GM23248 (cell line): ENCODE data around the gene LPP. TPM values are rescaled to one million over a fixed set of nuclear protein-coding genes. Genes with fewer than 3 reads are reported as not detected.

Source experiments
- DNase-seq: peaks from one replicate; pipeline ENCODE4 v3.0.0-alpha.2; 2015
- H2AFZ ChIP-seq: fragments of 200-600 bp; sonication (generic); 2 replicates; pipeline ENCODE4 v1.6.1; 2016; ENCODE audit warnings: antibody characterized with exemption
- H3F3A ChIP-seq: fragments of 200-600 bp; sonication (generic); 2 replicates; pipeline ENCODE4 v1.6.1; 2016; ENCODE audit warnings: mild to moderate bottlenecking, antibody characterized with exemption, mixed run types; ENCODE audit not compliant: insufficient read depth
- H3K27ac ChIP-seq: fragments of 200-600 bp; sonication (generic); 2 replicates; pipeline ENCODE4 v1.5.1; 2016; ENCODE audit warnings: mild to moderate bottlenecking
- H3K27me3 ChIP-seq: fragments of 200-600 bp; sonication (generic); replicated peaks from 2 replicates; pipeline ENCODE4 v1.6.1; 2016; ENCODE audit warnings: mild to moderate bottlenecking; ENCODE audit not compliant: insufficient read depth
- H3K36me3 ChIP-seq: fragments of 200-600 bp; sonication (generic); 2 replicates; pipeline ENCODE4 v1.6.1; 2016; ENCODE audit warnings: low read depth, mild to moderate bottlenecking
- H3K4me1 ChIP-seq: fragments of 200-600 bp; sonication (generic); 2 replicates; pipeline ENCODE4 v1.6.1; 2016; ENCODE audit warnings: mild to moderate bottlenecking; ENCODE audit not compliant: insufficient read depth
- H3K4me2 ChIP-seq: fragments of 200-600 bp; sonication (generic); one replicate; pipeline ENCODE4 v1.6.1; 2016; ENCODE audit warnings: mild to moderate bottlenecking; ENCODE audit not compliant: unreplicated experiment
- H3K4me3 ChIP-seq: fragments of 200-600 bp; sonication (generic); 2 replicates; pipeline ENCODE4 v1.5.1; 2016; ENCODE audit warnings: mild to moderate bottlenecking
- H3K79me2 ChIP-seq: fragments of 200-600 bp; sonication (generic); 2 replicates; pipeline ENCODE4 v1.6.1; 2016; ENCODE audit warnings: mild to moderate bottlenecking; ENCODE audit not compliant: insufficient read depth
- H3K9ac ChIP-seq: fragments of 200-600 bp; sonication (generic); 2 replicates; pipeline ENCODE4 v1.6.1; 2016; ENCODE audit warnings: mild to moderate bottlenecking
- H3K9me2 ChIP-seq: fragments of 200-600 bp; sonication (generic); 2 replicates; pipeline ENCODE4 v1.6.1; 2016; ENCODE audit warnings: mixed run types, mild to moderate bottlenecking, moderate library complexity; ENCODE audit not compliant: insufficient read depth
- H3K9me3 ChIP-seq: fragments of 200-600 bp; sonication (generic); one replicate; pipeline ENCODE4 v1.6.1; 2017; ENCODE audit warnings: low read depth
- H4K20me1 ChIP-seq: fragments of 200-600 bp; sonication (generic); 2 replicates; pipeline ENCODE4 v1.6.0; 2016; ENCODE audit not compliant: insufficient read depth
- EZH2 ChIP-seq: fragments of 200-600 bp; sonication (generic); IDR thresholded peaks from 2 replicates; pipeline ENCODE4 v1.6.1; 2018; ENCODE audit warnings: antibody characterized with exemption, mild to moderate bottlenecking; ENCODE audit not compliant: insufficient read depth, poor library complexity, severe bottlenecking
- EZH2phosphoT487 ChIP-seq: fragments of 200-600 bp; sonication (generic); IDR thresholded peaks from 2 replicates; pipeline ENCODE4 v1.6.1; 2018; ENCODE audit warnings: antibody characterized with exemption, moderate library complexity, mild to moderate bottlenecking, low read depth; ENCODE audit not compliant: insufficient read depth
- WGBS, 2 experiments: methylation state at CpG; one replicate each; pipeline ENCODE4 v1.1.6; 2015 to 2017; ENCODE audit warnings: low lambda C conversion rate in 2 of 2, low coverage in 1 of 2; ENCODE audit errors: missing lambda C conversion rate in 2 of 2; 5-methylcytosine and 5-hydroxymethylcytosine counted together
- in situ Hi-C: fragments of 300-500 bp; cut with MboI; formaldehyde crosslinking; loops from 2 replicates; pipeline ENCODE4 v1.15.0; 2020
- polyA plus RNA-seq: library from polyadenylated mRNA; unstranded; fragments of >200 nt; fragmentation: Nextera tagmentation; extraction: Ambion mirVana; gene quantifications from 2 replicates; pipeline ENCODE4 v1.2.1, GENCODE V29; 2016
- total RNA-seq: library from RNA; depleted of rRNA; stranded (reverse); fragments of >200 nt; shearing (Covaris generic); gene quantifications from 2 replicates; pipeline ENCODE4 v1.2.3, GENCODE V29; 2014

Gene LPP
- total and polyA plus RNA-seq, 2 experiments from 2014 or later, result 42.8 to 61.7 TPM

- peaks cover 40% of the 10 kb centered on the region for H3K79me2 ChIP-seq
- no peaks in the 10 kb centered on the region for H3K36me3 ChIP-seq
- H3F3A ChIP-seq, result peaks cover 45% of the 10 kb centered on the region
- peak overlapping the region; percentile 33 for H3K4me3 ChIP-seq
- peak; percentile 97 for TF ChIP-seq EZH2phosphoT487
- no peak for TF ChIP-seq EZH2
- no peak overlapping the region for H2AFZ ChIP-seq
- no peaks in the 10 kb centered on the region for H3K9me2 ChIP-seq
- in situ Hi-C loops, result no loop called here
- peak overlapping the region; percentile 80 for H3K4me2 ChIP-seq
- H3K9ac ChIP-seq, result peak overlapping the region; percentile 32
- H4K20me1 ChIP-seq, result no peaks in the 10 kb centered on the region
- DNase-seq, result peak; percentile 94
- 28 to 30% methylated on average over 9 of the region's 9 CpGs for WGBS, 2 experiments
- H3K27ac ChIP-seq, result peak overlapping the region; percentile 74
- peaks cover 37% of the 10 kb centered on the region for H3K4me1 ChIP-seq
- no peaks in the 10 kb centered on the region for H3K27me3 ChIP-seq
- H3K9me3 ChIP-seq, result no peaks in the 10 kb centered on the region
Observed at GRCh38 chr3:188348435-188349244, 194.7 kb downstream of the LPP start.

GRCh38 chr3:188349351-188349901 is 195.5 kb downstream of the LPP start:
- H3K27ac ChIP-seq, result peak overlapping the region; percentile 74
- in situ Hi-C loops, result no loop called here
- peaks cover 37% of the 10 kb centered on the region for H3K4me1 ChIP-seq
- peak; percentile 74 for DNase-seq
- H3K36me3 ChIP-seq, result no peaks in the 10 kb centered on the region
- no peaks in the 10 kb centered on the region for H3K9me3 ChIP-seq
- WGBS, 2 experiments, result 32 to 39% methylated on average over 7 of the region's 7 CpGs
- peak overlapping the region; percentile 44 for H3K4me2 ChIP-seq
- no peak overlapping the region for H2AFZ ChIP-seq
- H3K4me3 ChIP-seq, result peak overlapping the region; percentile 33; the same call in 1 of the 2 replicates
- H3K79me2 ChIP-seq, result peaks cover 45% of the 10 kb centered on the region
- H4K20me1 ChIP-seq, result no peaks in the 10 kb centered on the region
- H3K9ac ChIP-seq, result peak overlapping the region; percentile 32
- no peak for TF ChIP-seq EZH2phosphoT487
- TF ChIP-seq EZH2, result no peak
- H3K27me3 ChIP-seq, result no peaks in the 10 kb centered on the region
- H3F3A ChIP-seq, result peaks cover 42% of the 10 kb centered on the region
- H3K9me2 ChIP-seq, result no peaks in the 10 kb centered on the region

GRCh38 chr3:188349933-188350332 is 196.0 kb downstream of the LPP start:
- TF ChIP-seq EZH2phosphoT487 (no peak), EZH2 (no peak)
- H3K79me2 ChIP-seq, result peaks cover 50% of the 10 kb centered on the region
- peaks cover 37% of the 10 kb centered on the region for H3F3A ChIP-seq
- no peaks in the 10 kb centered on the region for H3K27me3 ChIP-seq
- peaks cover 37% of the 10 kb centered on the region for H3K4me1 ChIP-seq
- WGBS, 2 experiments, result 68 to 71% methylated on average over 4 of the region's 4 CpGs
- no peaks in the 10 kb centered on the region for H4K20me1 ChIP-seq
- no peak overlapping the region for H3K4me3 ChIP-seq
- H3K9me2 ChIP-seq, result no peaks in the 10 kb centered on the region
- H3K9me3 ChIP-seq, result no peaks in the 10 kb centered on the region
- H3K36me3 ChIP-seq, result no peaks in the 10 kb centered on the region
- DNase-seq, result no peak
- in situ Hi-C loops, result no loop called here
- peak overlapping the region; percentile 12 for H3K4me2 ChIP-seq
- peak overlapping the region; percentile 74 for H3K27ac ChIP-seq
- H2AFZ ChIP-seq, result no peak overlapping the region
- H3K9ac ChIP-seq, result peak overlapping the region; percentile 32; the same call in 1 of the 2 replicates

GRCh38 chr3:188350961-188351360 is 197.0 kb downstream of the LPP start:
- no peak overlapping the region for H3K9ac ChIP-seq
- no peak for DNase-seq
- no peaks in the 10 kb centered on the region for H3K27me3 ChIP-seq
- H3K36me3 ChIP-seq, result no peaks in the 10 kb centered on the region
- H3K4me1 ChIP-seq, result peaks cover 31% of the 10 kb centered on the region
- no peak for TF ChIP-seq EZH2phosphoT487
- no peak for TF ChIP-seq EZH2
- H3K27ac ChIP-seq, result no peak overlapping the region
- WGBS, 2 experiments, result 93 to 94% methylated on average over 2 of the region's 2 CpGs
- H3F3A ChIP-seq, result peaks cover 34% of the 10 kb centered on the region
- H4K20me1 ChIP-seq, result no peaks in the 10 kb centered on the region
- no peaks in the 10 kb centered on the region for H3K9me2 ChIP-seq
- in situ Hi-C loops, result no loop called here
- H3K79me2 ChIP-seq, result peaks cover 59% of the 10 kb centered on the region
- H2AFZ ChIP-seq, result no peak overlapping the region
- H3K4me2 ChIP-seq, result no peak overlapping the region
- H3K9me3 ChIP-seq, result no peaks in the 10 kb centered on the region
- H3K4me3 ChIP-seq, result no peak overlapping the region
